HepG2 (cell line): Measurements from ENCODE around the gene MYL6. TPM values are rescaled to one million over a fixed set of nuclear protein-coding genes. Genes with fewer than 3 reads are reported as not detected.
A peak's percentile ranks its signal among the peaks of the same experiment; 100 is the strongest.

ENCODE experiments used
- CREM ChIP-seq, 2 experiments: sonication (generic) in 1 of 2; formaldehyde crosslinking in 1 of 2; IDR thresholded peaks; 2 replicates each; pipeline versions ENCODE4 v1.4.0 to v1.6.1; 2016 to 2020; ENCODE audit warnings: antibody characterized with exemption in 1 of 2, mild to moderate bottlenecking in 1 of 2, missing genetic modification reagents in 1 of 2
- HIC2 ChIP-seq: sonication (generic); formaldehyde crosslinking; IDR thresholded peaks from 2 replicates; pipeline ENCODE4 v1.9.0; 2022; ENCODE audit warnings: low read depth, missing genetic modification reagents
- KLF6 ChIP-seq: IDR thresholded peaks from 2 replicates; pipeline ENCODE4 v1.8.0; 2016; ENCODE audit warnings: missing biosample characterization, missing genetic modification reagents
- MTF1 ChIP-seq: sonication (generic); formaldehyde crosslinking; IDR thresholded peaks from 2 replicates; pipeline ENCODE4 v1.5.0; 2020; ENCODE audit warnings: missing genetic modification reagents
- MXD1 ChIP-seq: sonication (generic); formaldehyde crosslinking; IDR thresholded peaks from 2 replicates; pipeline ENCODE4 v1.4.0; 2020; ENCODE audit warnings: mild to moderate bottlenecking, missing genetic modification reagents
- PHF8 ChIP-seq: sonication (generic); formaldehyde crosslinking; IDR thresholded peaks from 2 replicates; pipeline ENCODE4 v1.5.0; 2020; ENCODE audit warnings: missing genetic modification reagents
- TBP ChIP-seq: sonication (generic); formaldehyde crosslinking; IDR thresholded peaks from 2 replicates; pipeline ENCODE4 v1.5.0; 2020; ENCODE audit warnings: missing genetic modification reagents
- THYN1 ChIP-seq: sonication (generic); formaldehyde crosslinking; IDR thresholded peaks from 2 replicates; pipeline ENCODE4 v1.8.1; 2023; ENCODE audit warnings: low read depth, mild to moderate bottlenecking, moderate library complexity, missing genetic modification reagents, borderline replicate concordance
- ZNF782 ChIP-seq: sonication (generic); formaldehyde crosslinking; IDR thresholded peaks from 2 replicates; pipeline ENCODE4 v1.4.0; 2020; ENCODE audit warnings: missing genetic modification reagents, mild to moderate bottlenecking, borderline replicate concordance
- ZNF850 ChIP-seq: sonication (generic); formaldehyde crosslinking; conservative IDR thresholded peaks from 2 replicates; pipeline ENCODE4 v1.9.0; 2021; ENCODE audit warnings: mild to moderate bottlenecking, missing genetic modification reagents
- polyA plus RNA-seq, 8 experiments: library from polyadenylated mRNA; depleted of rRNA in 3 of 8; stranded (reverse) in 7 of 8; unstranded in 1 of 8; fragments of >200 nt; fragmentation: Illumina TruSeq in 4 of 8; extraction: Trizol in 4 of 8; gene quantifications; 2 replicates each; pipeline versions ENCODE4 v1.2.1 to v1.2.3, GENCODE V29; 2011 to 2016; ENCODE audit warnings: low read depth in 4 of 8, missing spikeins in 1 of 8, mixed read lengths in 1 of 8; ENCODE audit not compliant: insufficient read depth in 1 of 8
- total RNA-seq, 5 experiments: library from RNA; depleted of rRNA; stranded (reverse); fragments of >200 nt; fragmentation: Illumina TruSeq; extraction: Trizol; gene quantifications; 2 replicates each; pipeline ENCODE4 v1.2.3, GENCODE V29; 2016; ENCODE audit warnings: low read depth in 1 of 5
- TF ChIP-seq, protein P1 (sequence below), 2 experiments: sonication (generic) in 1 of 2; formaldehyde crosslinking in 1 of 2; IDR thresholded peaks; 2 replicates each; pipeline versions ENCODE4 v1.4.0 to v1.6.1; 2016 to 2020; ENCODE audit warnings: borderline replicate concordance in 1 of 2, low read depth in 1 of 2, mild to moderate bottlenecking in 1 of 2, missing genetic modification reagents in 1 of 2
- TF ChIP-seq, protein P2 (sequence below): sonication (generic); formaldehyde crosslinking; IDR thresholded peaks from 2 replicates; pipeline ENCODE4 v1.5.0; 2020; ENCODE audit warnings: mild to moderate bottlenecking, missing genetic modification reagents, borderline replicate concordance

MYL6 gene
- total and polyA plus RNA-seq, 2 of the 13 experiments (the other 11 are each of a cell fraction or from before 2014, with no cell fraction given) = 1,127 to 1,192 TPM

DNA sequence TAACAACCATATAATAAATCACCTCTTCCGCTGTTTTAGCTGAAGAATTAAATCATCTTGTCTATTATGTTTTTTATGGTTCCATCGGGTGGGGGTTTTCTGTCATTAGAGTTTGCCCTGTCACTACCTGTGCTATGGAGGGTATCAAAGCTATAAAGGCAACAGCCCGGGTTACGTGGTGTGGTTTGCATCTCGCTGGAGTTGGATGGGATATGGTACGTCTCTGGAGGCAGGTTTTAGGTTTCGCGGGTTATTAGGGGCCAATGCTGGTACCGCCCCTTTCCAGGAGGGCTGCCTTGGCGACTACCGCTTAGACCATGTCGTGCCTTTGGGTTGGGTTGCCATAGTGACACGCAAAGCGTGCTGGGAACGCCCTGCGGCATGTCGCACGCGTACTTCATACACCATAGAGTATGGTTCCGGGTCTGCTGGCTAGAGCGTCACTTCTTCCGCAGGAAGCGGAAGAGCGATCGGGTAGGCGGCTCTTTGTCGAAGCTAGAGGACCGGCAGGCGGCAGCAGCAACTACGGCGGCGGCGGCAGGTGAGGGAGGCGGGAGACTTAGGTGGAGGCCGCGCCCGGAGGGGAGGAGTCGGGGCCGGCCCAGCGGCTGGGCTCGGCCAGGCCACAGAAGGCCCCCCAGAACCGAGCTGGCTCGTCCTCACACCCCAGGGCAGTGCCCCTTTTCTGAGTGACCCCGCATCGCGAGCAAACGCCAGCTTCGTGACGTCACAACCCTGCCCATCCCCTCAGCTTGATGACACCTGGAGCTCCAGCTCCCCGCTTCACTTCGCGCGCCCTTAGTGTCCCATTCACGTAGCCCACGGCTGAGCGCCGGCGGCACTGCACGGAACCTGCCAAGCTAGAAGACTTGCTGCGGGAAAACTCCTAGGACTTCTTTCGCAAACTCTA is 40.1 kb upstream of the MYL6 start, which contains the start of gene ZC3H10 (continued):
- TF ChIP-seq ZNF782 (CRISPR knock-in tag) (no peak), CREM (IDR thresholded peaks at IDR 0.05) (peak; percentile 93), CREM (CRISPR knock-in tag; IDR thresholded peaks at IDR 0.05) (no peak), TBP (no peak), HIC2 (CRISPR knock-in tag) (no peak; the same call in 1 of the 2 replicates), ZNF850 (CRISPR knock-in tag) (no peak), MTF1 (CRISPR knock-in tag) (no peak), MXD1 (CRISPR knock-in tag) (no peak), KLF6 (CRISPR knock-in tag) (peak; percentile 82; the same call in 1 of the 2 replicates), PHF8 (peak; percentile 68), THYN1 (no peak)
- TF ChIP-seq, protein P1, sequence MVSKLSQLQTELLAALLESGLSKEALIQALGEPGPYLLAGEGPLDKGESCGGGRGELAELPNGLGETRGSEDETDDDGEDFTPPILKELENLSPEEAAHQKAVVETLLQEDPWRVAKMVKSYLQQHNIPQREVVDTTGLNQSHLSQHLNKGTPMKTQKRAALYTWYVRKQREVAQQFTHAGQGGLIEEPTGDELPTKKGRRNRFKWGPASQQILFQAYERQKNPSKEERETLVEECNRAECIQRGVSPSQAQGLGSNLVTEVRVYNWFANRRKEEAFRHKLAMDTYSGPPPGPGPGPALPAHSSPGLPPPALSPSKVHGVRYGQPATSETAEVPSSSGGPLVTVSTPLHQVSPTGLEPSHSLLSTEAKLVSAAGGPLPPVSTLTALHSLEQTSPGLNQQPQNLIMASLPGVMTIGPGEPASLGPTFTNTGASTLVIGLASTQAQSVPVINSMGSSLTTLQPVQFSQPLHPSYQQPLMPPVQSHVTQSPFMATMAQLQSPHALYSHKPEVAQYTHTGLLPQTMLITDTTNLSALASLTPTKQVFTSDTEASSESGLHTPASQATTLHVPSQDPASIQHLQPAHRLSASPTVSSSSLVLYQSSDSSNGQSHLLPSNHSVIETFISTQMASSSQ (IDR thresholded peaks at IDR 0.05; ENCODE audit: low read depth) = no peak; the same call in 1 of the 2 replicates
- TF ChIP-seq, protein P1 (CRISPR knock-in tag; IDR thresholded peaks at IDR 0.05; ENCODE audit: borderline replicate concordance) = peak; percentile 73; the same call in 1 of the 2 replicates
- TF ChIP-seq, protein P2, sequence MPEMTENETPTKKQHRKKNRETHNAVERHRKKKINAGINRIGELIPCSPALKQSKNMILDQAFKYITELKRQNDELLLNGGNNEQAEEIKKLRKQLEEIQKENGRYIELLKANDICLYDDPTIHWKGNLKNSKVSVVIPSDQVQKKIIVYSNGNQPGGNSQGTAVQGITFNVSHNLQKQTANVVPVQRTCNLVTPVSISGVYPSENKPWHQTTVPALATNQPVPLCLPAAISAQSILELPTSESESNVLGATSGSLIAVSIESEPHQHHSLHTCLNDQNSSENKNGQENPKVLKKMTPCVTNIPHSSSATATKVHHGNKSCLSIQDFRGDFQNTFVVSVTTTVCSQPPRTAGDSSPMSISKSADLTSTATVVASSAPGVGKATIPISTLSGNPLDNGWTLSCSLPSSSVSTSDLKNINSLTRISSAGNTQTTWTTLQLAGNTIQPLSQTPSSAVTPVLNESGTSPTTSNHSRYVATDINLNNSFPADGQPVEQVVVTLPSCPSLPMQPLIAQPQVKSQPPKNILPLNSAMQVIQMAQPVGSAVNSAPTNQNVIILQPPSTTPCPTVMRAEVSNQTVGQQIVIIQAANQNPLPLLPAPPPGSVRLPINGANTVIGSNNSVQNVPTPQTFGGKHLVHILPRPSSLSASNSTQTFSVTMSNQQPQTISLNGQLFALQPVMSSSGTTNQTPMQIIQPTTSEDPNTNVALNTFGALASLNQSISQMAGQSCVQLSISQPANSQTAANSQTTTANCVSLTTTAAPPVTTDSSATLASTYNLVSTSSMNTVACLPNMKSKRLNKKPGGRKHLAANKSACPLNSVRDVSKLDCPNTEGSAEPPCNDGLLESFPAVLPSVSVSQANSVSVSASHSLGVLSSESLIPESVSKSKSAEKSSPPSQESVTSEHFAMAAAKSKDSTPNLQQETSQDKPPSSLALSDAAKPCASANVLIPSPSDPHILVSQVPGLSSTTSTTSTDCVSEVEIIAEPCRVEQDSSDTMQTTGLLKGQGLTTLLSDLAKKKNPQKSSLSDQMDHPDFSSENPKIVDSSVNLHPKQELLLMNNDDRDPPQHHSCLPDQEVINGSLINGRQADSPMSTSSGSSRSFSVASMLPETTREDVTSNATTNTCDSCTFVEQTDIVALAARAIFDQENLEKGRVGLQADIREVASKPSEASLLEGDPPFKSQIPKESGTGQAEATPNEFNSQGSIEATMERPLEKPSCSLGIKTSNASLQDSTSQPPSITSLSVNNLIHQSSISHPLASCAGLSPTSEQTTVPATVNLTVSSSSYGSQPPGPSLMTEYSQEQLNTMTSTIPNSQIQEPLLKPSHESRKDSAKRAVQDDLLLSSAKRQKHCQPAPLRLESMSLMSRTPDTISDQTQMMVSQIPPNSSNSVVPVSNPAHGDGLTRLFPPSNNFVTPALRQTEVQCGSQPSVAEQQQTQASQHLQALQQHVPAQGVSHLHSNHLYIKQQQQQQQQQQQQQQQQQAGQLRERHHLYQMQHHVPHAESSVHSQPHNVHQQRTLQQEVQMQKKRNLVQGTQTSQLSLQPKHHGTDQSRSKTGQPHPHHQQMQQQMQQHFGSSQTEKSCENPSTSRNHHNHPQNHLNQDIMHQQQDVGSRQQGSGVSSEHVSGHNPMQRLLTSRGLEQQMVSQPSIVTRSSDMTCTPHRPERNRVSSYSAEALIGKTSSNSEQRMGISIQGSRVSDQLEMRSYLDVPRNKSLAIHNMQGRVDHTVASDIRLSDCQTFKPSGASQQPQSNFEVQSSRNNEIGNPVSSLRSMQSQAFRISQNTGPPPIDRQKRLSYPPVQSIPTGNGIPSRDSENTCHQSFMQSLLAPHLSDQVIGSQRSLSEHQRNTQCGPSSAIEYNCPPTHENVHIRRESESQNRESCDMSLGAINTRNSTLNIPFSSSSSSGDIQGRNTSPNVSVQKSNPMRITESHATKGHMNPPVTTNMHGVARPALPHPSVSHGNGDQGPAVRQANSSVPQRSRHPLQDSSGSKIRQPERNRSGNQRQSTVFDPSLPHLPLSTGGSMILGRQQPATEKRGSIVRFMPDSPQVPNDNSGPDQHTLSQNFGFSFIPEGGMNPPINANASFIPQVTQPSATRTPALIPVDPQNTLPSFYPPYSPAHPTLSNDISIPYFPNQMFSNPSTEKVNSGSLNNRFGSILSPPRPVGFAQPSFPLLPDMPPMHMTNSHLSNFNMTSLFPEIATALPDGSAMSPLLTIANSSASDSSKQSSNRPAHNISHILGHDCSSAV = no peak
